HG03521 (cell line): Measurements from ENCODE around the gene PRICKLE1.

Source experiments
- ATAC-seq: cut with Tn5 transposase; IDR thresholded peaks from one replicate; pipeline ENCODE4 v1.9.1; 2021; ENCODE audit warnings: mild to moderate bottlenecking, moderate library complexity; ENCODE audit not compliant: unreplicated experiment

PRICKLE1 gene

GRCh38 chr12:42407306-42407705 lies 182.2 kb downstream of the PRICKLE1 start:
- ATAC-seq, result no peak
